Measurements from ENCODE around the gene TTPAL.

TTPAL gene

DNA sequence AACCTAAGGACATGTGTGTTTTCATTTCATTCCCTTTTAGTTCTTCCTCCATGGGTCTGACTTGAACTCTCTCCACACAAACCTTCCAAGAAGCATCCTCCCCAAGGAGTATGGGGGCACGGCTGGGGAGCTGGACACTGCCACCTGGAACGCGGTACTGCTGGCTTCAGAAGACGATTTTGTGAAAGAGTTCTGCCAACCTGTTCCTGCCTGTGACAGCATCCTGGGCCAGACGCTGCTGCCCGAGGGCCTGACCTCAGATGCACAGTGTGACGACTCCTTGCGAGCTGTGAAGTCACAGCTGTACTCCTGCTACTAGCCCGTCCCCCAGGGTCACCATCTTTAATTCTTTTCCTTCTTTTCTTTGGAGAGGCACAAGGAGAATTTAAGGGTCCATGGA is 13.5 kb downstream of the TTPAL start:
- no peak for DNase-seq (ENCODE audit: low read depth in 1 of 2, low spot score in 1 of 2)
- Histone ChIP-seq H3K27ac (replicated peaks) (no peak overlapping the region), H3K4me3 (replicated peaks; ENCODE audit: insufficient read depth, low read length) (no peak overlapping the region), H3K27me3 (ENCODE audit: insufficient read depth, poor library complexity, severe bottlenecking) (no peaks in the 10 kb centered on the region)
- TF ChIP-seq REST (IDR thresholded peaks at IDR 0.05; ENCODE audit: insufficient replicate concordance, low read depth) (no peak), SPI1 (IDR thresholded peaks at IDR 0.05; ENCODE audit: borderline replicate concordance, low read depth) (no peak), GABPA (IDR thresholded peaks at IDR 0.05; ENCODE audit: low read depth) (no peak), POLR2AphosphoS5 (IDR thresholded peaks at IDR 0.05; ENCODE audit: low read depth) (no peak)
- TF ChIP-seq, protein P1, sequence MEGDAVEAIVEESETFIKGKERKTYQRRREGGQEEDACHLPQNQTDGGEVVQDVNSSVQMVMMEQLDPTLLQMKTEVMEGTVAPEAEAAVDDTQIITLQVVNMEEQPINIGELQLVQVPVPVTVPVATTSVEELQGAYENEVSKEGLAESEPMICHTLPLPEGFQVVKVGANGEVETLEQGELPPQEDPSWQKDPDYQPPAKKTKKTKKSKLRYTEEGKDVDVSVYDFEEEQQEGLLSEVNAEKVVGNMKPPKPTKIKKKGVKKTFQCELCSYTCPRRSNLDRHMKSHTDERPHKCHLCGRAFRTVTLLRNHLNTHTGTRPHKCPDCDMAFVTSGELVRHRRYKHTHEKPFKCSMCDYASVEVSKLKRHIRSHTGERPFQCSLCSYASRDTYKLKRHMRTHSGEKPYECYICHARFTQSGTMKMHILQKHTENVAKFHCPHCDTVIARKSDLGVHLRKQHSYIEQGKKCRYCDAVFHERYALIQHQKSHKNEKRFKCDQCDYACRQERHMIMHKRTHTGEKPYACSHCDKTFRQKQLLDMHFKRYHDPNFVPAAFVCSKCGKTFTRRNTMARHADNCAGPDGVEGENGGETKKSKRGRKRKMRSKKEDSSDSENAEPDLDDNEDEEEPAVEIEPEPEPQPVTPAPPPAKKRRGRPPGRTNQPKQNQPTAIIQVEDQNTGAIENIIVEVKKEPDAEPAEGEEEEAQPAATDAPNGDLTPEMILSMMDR (IDR thresholded peaks at IDR 0.05; ENCODE audit: insufficient read depth, low read length), result no peak

GRCh38 chr20:44489931-44490330 is 14.3 kb downstream of the TTPAL start:
- H3K27ac ChIP-seq (replicated peaks), result no peak overlapping the region
- no peak for TF ChIP-seq REST (IDR thresholded peaks at IDR 0.05; ENCODE audit: insufficient replicate concordance, low read depth)
- no peak for TF ChIP-seq SPI1 (IDR thresholded peaks at IDR 0.05; ENCODE audit: borderline replicate concordance, low read depth)
- TF ChIP-seq, protein P1 (IDR thresholded peaks at IDR 0.05; ENCODE audit: insufficient read depth, low read length), result no peak
- TF ChIP-seq GABPA (IDR thresholded peaks at IDR 0.05; ENCODE audit: low read depth), result no peak
- no peak for TF ChIP-seq POLR2AphosphoS5 (IDR thresholded peaks at IDR 0.05; ENCODE audit: low read depth)
- H3K4me3 ChIP-seq (replicated peaks; ENCODE audit: insufficient read depth, low read length), result no peak overlapping the region
- H3K27me3 ChIP-seq (ENCODE audit: insufficient read depth, poor library complexity, severe bottlenecking), result no peaks in the 10 kb centered on the region
- no peak for DNase-seq (ENCODE audit: low read depth in 1 of 2, low spot score in 1 of 2)

DNA sequence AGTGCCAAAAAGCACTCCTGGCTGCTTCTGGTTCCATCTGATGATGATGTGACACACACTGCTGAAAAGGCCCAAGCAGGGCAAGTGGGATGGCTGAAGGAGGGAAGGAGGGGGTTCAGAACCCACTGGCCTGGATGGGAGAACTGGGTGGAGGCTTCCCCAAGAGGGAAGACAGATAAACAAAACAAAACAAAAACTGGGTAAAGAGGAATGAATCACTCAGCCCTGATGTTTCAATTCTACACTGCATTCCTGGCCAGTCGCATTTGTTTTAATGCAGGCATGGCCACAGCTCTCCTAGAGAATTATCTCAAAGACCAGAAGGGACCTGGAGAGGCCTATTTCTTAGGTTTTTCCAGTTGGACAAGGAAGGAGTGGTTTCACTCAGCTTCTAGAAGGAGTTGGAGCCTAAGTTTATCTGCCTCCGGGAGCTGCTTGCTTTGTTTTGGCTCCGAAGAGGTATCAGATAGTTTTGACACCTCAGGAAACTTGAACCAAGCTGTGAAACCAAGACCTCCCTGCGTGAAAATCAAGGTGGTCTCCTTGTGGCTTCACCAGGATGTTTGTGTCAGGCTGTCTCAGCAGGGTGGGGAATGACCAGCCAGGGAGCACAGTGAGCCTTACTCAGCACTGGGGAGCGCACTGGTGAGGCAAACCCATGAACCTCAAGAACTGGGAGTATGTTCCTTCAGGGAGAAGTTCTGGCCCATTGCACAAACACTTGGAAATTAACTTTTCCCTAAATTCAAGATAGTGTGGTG is 16.1 kb downstream of the TTPAL start:
- Histone ChIP-seq H3K4me3 (replicated peaks; ENCODE audit: insufficient read depth, low read length) (no peak overlapping the region), H3K27ac (replicated peaks) (no peak overlapping the region), H3K27me3 (ENCODE audit: insufficient read depth, poor library complexity, severe bottlenecking) (no peaks in the 10 kb centered on the region)
- DNase-seq (ENCODE audit: low read depth in 1 of 2, low spot score in 1 of 2), result no peak
- TF ChIP-seq SPI1 (IDR thresholded peaks at IDR 0.05; ENCODE audit: borderline replicate concordance, low read depth), result no peak
- no peak for TF ChIP-seq REST (IDR thresholded peaks at IDR 0.05; ENCODE audit: insufficient replicate concordance, low read depth)
- TF ChIP-seq, protein P1 (IDR thresholded peaks at IDR 0.05; ENCODE audit: insufficient read depth, low read length), result no peak
- no peak; the same call in 1 of the 2 replicates for TF ChIP-seq POLR2AphosphoS5 (IDR thresholded peaks at IDR 0.05; ENCODE audit: low read depth)
- TF ChIP-seq GABPA (IDR thresholded peaks at IDR 0.05; ENCODE audit: low read depth), result no peak

All from HL-60 (cell line).